Measurements from ENCODE around the gene ATXN7.
A peak's percentile ranks its signal among the peaks of the same experiment; 100 is the strongest.

ATXN7 gene

DNA sequence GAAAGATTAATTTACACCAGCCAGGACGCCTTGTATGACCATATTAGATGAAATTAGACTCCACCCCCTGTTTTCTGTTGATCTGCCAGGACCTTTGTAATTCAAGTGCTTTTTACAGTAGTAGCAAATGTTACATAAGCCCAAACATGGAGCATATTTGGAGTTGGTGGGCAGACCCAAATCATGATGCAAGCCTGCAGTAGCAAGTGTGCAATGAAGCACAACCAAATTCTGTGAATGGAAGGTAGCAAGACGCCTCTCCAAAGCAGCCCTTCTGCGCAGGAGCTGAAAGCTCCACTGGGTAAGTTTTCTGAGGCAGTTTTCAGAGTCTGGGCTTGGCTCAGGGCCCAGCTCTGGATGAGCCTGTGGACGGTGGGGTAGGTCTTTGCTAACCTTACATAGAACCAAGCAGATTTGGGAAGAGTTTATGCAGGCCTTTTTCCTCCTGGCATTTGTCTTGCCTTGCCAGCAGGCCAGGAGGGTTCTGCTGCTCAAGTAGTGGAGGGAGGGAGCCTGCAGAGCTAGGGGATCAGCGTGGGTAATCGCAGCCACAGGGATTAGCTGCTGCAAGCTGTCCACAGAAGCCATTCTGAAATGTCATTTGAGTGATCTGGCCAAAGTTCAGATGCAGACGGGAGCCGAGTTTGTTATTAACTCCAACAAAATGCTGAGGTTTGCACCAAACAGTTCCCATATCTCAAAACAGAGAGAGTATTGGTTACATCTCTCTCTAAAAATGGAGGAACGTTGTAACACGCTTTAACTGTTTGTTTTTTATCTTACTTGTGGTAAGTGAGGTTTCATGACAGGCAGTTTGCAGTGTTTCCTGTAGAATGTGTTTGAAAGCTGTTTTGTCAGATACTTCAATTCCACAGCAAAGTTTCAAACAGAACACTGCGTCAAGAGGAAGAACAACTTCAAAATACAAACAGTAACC lies 104.3 kb downstream of the ATXN7 start:
- peak; percentile 56 for DNase-seq

DNA sequence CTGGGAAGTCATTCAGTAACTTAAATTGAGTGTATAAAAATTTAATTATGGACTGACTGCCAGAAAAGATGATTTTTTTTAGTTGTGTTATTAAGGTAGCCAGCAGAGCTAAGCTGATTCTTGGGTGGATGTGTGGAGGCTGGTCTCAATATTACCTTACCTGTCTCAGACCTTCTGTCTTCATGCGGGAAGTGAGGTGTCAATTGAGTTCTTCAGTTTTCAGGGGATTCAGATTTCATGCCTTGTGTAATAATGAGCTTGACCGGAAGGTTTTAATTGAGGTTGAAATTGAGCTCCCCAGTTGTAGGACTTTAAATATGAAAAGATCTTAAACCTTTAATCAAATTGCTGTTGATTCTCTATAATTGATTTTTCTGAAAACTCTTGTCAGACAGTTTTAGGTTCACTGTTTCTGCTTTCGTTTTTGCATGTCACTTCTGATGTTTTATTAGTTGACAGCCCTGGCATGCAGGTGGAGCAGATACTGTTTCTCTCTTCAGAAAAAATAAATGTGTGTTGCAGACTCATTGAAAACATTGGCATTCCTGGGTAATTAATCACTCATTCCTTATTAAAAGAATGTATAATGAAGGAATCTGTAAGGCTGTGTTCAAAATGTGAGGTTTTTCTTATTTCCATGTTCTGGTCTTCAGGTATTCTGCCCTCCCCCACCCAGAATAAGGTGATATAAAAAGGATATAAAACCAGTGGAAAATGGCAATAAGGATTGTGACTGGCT lies 105.1 kb downstream of the ATXN7 start:
- DNase-seq = no peak

DNA sequence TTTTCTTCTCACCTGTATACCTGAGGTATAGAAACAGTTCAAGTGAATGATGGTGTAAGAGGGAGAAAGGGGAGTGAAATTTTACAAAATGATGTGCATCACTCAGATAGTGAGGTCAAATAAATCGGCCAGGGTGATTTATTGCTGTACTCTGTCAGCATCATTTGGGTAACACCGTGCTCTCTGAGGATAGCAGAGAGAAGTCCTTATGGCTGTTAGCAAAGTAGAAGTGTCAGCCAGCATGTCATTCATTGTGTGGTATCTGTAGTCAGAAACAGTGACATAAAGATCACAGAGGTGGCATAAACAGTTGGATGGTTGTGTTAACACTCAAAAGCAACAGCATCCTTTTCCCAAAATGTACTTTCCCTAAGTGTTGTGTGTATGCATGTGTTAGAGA lies 106.2 kb downstream of the ATXN7 start:
- no peak for DNase-seq

DNA sequence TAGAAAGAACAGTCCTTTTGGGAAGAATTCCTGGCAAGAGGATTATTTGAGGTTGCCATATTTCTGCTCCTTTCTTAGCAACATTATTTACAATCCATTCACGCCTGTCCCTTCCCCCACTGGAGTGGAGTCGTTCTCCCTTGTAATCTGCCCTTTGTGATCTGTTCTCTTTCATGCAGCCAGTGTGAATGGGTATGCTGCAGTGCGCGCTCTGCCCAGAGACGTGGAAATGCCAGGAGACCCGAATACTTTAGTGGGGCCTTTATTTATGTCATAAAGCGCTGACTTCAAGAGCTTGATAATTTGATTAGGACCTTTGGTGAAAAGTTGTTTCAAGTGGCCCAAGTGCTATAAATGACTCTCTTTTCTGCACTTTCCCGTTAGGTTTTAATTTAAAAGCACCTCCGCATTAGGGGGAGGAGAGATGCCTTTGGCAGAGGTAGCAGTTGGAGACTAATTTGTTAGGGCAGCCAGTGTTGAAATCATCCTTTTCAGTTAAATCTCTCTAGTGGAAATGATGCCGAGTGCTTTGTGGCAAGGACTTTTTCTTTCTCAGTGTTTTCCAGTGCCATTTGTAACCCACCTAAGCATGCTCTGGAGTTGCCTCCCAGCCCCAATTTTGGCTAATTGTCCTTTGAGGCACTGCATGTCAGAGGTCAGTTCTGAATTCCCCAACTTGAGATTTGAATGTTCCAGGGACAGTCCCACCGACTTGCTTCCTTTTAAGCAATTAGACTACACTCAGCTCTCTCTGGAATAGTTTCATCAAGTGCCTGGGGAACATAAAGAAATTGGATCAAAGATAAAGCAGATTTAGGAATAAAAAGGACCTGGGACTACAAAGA lies 107.2 kb downstream of the ATXN7 start:
- DNase-seq = no peak

DNA sequence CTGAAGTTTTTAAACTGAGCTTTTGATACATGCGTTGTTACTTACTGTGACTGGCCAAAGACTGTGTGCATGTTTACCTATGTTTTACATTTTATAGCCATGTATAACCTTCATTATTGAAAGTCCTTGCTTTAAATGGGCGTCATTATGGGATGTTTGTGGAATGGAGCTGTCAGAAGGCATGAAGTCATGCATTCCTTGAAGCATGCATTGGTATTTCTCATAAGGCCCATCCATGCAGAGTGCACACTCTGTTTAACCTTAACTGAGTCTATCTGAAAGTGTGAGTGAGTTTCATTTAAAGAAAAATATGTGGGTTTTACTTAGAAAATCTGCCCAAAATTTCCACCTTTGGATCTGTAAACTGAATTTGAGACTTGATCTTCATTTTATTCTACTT lies 108.5 kb downstream of the ATXN7 start:
- no peak for DNase-seq

DNA sequence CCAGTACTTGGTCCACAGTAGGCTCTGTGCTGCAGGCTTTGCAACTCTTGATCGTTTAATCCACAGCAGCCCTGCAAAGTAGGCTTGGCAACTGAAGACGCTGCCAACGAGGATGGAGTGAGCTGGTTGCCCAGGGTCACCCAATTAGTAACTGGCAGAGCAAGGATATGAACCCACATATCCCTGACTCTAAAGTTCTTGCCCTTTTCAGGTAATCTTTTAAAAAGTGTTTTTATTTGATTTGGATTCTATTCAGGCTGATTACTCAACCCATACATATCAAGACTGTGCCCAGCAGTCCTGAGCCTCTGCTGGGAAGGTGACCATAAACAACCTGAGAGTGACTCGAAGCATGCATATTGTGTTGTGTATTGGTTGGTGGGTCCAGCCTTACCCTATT lies 109.3 kb downstream of the ATXN7 start:
- no peak for DNase-seq

DNA sequence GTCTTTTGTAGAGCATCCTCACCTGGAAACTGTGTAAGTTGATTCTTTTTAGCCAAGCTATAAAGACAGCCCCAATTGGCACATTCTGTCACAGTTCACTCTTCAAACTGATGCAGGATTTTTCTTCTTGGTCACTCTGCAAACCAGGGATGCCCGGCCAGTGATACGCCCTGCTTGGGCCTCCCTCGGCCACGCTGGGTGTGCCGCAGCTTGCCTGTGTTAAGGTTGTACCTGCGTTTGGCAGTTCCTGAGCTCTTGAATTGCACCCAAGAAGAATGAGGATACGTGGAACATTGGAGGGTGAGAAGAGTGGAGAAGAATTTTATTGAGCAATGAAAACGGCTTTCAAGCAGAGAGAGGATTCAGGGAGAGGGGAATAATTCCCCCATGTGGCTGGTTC lies 109.7 kb downstream of the ATXN7 start:
- DNase-seq = no peak

DNA sequence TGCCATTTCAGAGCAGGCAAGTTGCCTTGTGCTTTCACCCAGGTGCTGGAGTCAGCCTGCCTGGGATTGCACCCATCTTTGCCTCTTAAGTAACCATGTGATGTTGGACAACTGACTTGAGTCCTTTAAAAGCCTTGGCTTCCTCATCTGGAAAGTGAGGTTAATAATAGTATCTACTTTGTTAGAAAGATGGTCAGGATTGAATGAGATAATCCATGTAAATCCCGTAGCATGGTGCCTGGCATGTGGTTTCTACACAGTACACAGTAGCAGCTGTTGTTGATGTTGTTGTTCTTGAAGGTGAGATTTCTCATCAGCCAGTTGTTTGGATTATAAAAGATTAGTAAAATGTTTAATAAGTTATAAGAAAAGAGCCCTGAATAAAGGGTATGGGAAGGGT lies 110.8 kb downstream of the ATXN7 start:
- no peak for DNase-seq

DNA sequence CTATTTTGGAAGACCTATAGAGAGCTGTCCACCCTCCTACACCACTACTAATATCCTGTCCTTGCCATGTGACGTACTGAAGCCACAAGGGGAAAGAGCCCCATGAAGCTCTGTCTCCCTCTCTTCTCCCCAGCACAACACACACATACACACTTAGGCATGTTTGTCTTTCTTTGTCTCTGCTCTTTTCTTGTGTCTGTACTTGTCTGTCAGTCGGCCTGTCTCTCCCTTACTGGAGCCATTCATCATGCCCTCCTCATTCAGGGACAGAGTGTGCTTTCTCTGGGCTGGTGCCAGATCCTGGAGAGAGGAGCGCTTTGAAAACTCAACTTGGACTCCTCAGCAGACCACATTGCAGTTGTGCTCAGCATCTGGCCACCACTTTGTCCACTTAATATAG lies 112.1 kb downstream of the ATXN7 start:
- peak; percentile 52 for DNase-seq

DNA sequence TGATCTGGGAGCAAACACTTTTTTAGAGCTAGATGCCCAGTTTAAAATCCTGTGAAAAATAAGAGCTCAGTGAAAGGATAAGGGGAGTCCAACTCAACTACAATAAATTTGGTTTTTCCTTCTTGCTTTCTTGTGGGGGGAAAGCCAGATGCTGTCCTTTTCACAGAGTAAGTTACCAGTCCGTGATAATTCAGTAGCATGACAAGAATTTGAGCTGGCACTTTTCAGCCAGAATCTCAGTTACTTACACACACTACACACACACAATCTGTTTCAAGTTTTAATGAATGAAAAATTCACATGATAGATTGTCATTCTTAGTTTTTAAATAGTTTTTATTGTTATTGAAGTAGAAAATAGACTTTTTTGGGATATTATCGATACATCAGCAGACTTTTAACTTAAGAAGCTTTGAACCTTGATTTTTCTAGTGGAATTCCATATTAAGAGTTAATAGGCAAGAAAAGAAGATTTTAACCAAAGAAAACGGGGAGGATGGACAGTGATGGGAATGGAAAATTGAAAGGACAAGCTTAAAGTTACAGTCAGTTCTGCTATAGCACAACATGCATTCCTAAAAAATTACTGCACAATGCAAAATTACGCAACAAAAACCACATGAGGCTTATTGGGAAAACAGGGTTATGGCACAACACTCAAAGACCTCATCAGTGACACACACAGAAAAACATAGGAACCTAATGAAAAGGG lies 112.6 kb downstream of the ATXN7 start:
- DNase-seq = no peak

DNA sequence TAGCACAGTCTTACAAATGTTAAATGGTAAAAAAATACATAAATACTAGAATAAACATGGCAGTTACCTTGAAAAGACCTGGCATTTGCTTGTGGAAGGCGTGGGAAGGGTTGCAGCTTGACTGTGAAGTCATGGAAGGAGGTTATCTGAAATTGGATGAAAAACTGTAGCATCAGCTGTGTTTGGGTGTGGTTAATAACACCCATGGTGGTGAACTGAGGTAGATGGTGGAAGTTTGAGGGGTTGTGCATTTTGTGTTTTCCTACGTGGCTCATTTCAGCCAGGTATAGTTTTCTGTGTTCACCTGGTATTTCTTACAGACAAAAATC lies 113.2 kb downstream of the ATXN7 start:
- DNase-seq = no peak

DNA sequence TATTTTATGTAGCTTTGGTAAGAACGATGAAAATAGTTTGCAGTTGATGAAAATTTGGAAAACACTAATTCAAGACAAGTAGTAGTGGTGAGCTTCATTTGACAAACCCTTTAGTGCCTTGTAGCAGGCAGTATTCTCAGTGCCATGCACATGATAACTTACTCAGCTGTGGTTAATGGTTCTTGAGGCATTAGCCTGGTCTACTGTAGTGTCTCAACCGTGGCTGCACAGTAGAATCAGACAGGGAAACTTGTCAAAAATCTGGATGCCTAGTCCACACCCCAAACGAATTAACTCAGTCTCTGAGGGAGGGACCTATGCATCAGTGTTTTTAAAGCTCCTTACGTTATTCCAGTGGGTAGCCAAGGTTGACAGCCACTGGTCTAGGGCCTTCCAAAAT lies 114.2 kb downstream of the ATXN7 start:
- no peak for DNase-seq

DNA sequence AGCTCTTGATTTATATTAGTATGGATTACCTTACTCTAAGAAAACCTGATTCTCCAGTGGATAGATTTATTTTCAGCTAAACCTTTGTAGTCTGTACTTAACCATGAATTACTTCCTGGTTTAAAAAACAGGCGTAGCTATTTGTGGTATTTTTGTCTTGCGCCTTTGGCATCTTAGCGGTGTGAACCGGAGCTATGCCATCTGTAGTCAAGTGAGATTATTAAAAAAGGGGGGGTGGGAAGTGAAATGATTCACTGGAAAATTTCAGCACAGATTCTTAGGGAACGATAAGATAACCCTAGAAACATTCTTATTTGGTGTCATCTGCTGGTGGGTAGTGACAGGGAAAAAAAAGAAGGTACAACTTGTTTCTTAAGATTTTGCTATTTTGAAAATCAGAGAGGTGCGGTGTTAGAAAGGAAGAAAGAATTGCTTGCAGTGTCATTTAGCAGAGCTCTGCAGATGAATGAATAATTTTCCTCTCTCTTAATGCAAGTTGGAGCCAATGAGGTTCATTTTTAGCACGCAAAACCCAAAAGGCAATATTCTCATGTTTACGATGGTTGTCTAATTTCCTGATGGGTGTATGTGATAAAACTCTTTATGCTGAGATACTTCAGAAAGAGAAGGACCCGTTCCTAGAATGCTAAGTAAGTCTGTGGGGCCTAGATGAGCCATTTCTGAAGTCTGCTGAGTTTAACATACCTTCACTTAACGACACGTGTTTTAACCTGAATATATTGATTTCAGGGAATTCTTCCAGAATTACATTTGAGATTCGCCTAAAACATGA lies 115.6 kb downstream of the ATXN7 start:
- DNase-seq = no peak

DNA sequence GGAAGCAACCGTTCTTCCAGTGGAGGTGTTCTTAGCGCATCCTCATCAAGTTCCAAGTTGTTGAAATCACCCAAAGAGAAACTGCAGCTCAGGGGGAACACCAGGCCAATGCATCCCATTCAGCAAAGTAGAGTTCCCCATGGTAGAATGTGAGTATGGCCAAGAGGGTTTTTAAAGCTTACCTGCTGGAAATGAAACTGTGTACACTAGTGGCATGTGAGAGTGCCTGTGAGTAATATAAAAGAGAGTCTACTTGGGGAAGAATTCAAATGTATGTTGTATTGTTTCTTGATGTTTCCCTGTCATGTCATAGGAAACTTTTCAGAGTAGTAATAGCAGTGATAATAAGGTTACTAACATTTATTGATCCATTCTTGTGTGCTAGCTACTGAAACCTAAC lies 116.4 kb downstream of the ATXN7 start:
- no peak for DNase-seq

DNA sequence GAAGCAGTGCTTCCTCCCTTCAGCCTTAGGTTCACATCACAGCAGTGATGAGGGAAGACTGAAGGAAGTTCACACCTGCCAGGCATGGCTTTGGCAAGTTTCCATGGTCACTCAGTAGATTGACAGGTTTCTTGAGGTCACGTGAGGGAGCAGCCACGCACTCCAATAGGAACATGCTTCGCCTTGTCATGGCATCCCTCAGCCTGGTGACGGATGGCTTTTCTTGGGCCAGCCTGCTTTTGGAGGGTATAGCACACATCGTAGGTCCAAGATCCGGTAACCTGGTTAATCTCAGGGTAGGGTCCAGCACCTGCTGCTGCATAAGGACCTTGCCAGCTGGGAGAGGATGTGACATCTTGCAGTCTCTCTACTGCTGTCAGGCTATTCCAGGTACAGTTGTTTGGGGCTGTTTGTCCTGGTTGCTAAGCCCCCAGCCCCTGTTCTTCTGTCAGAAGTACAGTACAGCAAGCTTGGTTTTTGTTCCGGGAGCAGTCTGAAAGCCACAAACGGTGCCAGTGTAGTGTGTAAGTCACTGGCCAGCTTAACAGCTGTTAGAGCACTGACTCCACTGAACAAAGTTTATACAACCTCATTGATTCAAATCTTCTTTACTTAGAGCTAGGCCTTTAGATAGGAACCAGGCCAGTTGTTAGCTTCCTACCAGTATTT lies 117.3 kb downstream of the ATXN7 start:
- no peak for DNase-seq

DNA sequence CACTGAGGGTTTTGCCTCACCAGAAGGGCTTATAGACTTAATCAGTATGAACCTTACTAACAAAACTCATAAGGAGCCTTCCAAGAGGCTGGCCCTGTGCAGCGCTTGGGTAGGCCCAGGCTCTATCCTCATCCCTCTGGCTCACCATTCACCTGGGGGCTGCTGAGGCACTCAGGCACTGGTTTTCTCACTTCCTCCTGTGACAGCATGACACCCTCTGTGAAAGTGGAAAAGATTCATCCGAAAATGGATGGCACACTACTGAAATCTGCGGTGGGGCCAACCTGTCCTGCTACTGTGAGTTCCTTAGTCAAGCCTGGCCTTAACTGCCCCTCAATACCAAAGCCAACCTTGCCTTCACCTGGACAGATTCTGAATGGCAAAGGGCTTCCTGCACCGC lies 118.3 kb downstream of the ATXN7 start:
- no peak for DNase-seq

DNA sequence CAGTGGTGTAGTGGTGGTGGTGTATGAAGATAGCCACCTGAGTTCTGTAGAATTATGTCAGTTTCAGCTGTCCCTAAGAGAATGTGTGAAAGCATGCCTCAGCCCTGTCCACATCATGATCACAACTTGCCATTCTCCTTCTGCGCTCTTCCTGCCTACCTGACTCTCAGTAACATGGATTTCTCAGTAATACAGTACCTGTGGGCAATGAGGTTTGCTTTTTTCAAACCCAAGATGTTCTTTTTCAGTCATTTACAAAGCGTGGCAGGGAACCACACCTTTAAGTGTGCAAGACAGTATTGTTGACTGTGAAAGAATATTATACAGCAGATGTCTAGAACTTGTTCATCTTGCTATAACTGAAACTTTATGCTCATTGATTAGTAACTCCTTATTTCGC lies 120.7 kb downstream of the ATXN7 start:
- no peak for DNase-seq

DNA sequence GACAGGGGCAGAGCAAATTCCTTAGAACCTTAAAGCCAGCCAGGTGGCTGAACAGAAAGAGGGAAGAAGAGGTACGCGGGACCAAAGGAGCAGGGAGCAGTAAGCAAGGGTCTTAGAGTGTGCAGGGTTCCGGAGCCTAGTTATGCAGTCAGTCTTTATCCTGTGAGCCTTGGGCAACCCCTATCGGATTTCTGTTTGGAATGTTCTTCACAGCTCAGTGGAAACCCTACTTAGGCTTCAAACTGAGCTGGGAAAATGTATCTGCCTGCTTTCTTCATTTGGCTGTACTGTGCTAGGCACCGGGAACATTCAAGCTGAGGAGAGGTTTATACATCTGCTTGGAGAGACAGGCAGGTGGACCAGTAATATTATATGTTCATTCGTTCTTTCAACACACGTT lies 122.5 kb downstream of the ATXN7 start:
- no peak for DNase-seq

DNA sequence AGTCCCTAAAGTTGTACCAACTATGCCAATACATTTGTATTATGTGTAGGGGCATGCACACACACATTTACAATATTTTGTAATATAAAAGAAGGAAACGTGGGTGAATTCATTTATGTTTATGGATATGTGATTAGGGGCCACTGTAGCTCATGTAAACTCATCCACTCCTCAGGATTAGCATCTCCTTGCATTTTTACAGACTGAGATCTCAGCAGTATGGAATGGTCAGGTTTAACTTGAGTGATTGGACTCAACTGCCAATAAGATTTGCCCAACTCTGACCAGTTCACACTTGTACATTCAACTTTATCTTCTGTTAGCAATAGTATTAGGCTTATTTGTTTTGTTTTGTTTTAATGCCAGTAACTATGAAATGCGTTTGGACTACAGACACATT lies 123.2 kb downstream of the ATXN7 start:
- no peak for DNase-seq

DNA sequence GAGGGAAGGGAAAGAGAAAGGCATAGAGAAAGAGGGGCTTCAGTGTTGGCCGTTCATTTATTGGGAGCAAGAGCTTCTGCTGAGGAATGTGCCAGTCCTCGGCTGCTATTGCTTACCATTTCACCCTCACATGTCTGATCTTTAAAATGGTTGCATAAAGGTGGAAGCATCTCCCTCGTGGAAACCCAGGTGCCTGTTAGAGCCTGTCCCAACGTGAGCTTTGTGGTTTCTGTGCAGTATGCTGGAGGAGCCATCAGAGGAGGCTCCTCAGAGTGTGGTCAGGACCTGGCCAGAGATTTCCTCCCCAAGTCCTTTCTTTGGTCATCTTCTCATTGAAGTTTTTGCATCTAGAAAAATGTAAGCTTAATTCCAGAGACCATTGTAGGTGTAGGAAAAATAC lies 125.3 kb downstream of the ATXN7 start:
- no peak for DNase-seq

DNA sequence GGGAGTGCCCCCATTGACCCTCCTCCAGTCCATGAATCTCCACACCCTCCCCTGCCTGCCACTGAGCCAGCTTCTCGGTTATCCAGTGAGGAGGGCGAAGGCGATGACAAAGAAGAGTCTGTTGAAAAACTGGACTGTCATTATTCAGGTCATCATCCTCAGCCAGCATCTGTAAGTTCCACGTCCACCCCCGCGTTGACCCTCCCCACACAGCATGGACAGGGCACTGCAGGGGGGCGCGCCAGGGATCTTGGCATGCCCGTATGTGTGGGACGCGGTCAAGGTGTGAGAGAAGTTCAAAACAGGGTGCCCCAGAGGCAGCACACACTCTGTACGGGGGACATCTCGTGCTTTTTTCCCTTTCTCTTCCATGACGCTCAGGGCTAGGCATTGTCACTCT lies 126.5 kb downstream of the ATXN7 start:
- no peak for DNase-seq

Measured in femur (tissue), 1 donor.